NCI-H2196 treated with DMSO at 0.1 percent for 48 hours (cell line): ENCODE measurements around the gene DEFB121.
"Not testable (repeated sequence)": the region's sequence is repeated elsewhere in the genome, so short reads cannot be mapped to it uniquely, and the experiment has no call there.

Source experiments
- DNase-seq: peaks from one replicate; lab custom pipeline; 2025; ENCODE audit not compliant: unreplicated experiment; lab: John Stamatoyannopoulos, UW

The DEFB121 gene

GRCh38 chr20:31406115-31406514 is at the start of gene DEFB121:
TSS of gene DEFB121 (minus strand) at chr20:31406215. CDS start at chr20:31406152, 63 bp downstream.
- DNase-seq, result no peak

GRCh38 chr20:31454361-31454760 is 48.3 kb upstream of the DEFB121 start:
- DNase-seq, result no peak

- no peak for DNase-seq
Observed at GRCh38 chr20:31452575-31452974, 46.6 kb upstream of the DEFB121 start.

DNA sequence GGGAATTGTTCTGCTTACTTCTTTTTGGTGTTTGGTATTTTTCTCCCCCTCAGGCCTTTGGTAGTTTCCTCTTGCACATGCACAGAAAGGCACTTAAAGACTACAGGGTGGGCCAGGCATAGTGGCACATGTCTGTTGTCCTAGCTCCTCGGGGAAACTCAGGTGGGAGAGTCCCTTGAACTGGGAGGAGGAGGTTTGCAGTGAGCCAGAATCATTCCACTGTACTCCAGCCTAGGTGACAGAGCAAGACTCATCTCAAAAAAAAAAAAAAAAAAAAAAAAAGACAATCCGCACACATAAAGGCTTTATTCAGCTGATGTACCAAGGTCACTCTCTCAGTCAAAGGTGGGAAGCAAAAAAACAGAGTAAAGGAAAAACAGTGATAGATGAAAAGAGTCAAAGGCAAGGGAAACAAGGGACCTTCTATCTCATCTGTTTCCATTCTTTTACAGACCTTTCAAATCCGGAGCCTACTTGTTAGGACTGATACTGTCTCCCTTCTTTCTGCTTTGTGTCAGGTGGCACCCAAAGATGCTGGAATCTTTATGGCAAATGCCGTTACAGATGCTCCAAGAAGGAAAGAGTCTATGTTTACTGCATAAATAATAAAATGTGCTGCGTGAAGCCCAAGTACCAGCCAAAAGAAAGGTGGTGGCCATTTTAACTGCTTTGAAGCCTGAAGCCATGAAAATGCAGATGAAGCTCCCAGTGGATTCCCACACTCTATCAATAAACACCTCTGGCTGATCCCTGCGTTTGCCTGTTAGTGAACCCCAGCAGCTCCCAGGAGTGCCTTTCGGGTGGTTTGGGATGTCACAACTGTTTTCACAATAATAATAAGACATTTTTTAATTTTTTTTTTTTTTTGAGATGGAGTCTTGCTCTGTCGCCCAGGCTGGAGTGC is 43.7 kb upstream of the DEFB121 start:
- no peak for DNase-seq

DNA sequence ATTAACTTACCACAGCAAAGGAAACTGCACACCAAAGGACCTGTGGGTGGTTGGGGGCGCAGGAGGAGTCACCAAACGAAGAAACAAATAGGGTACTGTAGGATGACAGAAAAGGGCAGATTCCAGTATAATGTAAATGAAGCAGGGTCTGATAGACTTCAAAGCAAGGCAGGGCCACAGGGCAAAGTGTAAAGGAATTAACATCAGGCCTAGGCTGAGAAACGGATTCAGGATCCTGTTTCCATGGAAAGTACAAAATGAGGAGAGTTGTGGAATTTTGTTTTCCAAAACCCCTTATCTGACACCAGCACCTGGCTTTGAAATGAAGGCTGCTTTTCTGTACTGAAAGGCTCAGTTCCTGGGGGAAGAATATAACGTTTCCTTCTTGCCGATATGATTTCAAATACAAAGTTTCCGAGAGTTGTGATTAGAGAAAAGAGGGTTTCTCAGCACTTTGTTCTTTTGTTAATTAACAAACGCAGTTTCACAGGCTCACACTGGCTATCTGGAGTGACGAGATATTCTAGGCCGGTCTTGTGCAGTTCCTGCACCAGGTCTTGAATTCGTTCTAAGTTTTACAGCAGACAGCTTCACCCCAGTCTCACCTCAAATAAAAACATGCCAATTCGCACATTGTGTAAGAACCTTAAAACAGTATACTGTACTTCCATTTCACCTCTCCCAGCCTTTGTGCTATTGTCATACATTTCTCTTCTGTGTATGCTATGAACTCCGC is 40.2 kb upstream of the DEFB121 start:
- DNase-seq, result no peak

- DNase-seq, result no peak
Observed at GRCh38 chr20:31440012-31440659, 34.1 kb upstream of the DEFB121 start, which contains the start of gene DEFB123. TSS of gene DEFB123 (plus strand) at chr20:31440632. CDS start at chr20:31440699, 67 bp downstream.

DNA sequence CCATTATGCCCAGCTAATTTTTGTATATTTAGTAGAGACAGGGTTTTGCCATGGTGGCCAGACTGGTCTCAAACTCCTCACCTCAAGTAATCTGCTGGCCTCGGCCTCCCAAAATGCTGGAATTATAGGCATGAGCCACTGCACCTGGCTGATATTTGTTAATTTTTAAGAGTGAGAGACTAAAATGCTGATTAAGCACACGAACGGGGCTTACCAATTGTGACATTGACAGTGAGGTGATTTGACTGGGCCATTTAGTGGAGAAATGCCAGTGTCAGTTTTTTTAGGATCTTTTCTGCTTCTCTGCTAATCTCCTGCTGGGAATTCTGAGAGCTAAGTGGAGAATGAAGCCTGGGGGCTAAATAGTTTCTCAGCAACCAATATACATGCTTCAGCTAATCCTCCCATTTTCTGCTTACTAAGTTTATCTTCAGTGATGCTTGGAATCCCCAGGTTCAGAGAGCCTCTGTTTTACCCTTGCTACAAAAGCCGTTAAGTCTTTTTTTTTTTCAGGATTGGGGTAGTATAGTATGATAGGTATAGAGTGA is 24.6 kb upstream of the DEFB121 start:
- DNase-seq, result no peak

DNA sequence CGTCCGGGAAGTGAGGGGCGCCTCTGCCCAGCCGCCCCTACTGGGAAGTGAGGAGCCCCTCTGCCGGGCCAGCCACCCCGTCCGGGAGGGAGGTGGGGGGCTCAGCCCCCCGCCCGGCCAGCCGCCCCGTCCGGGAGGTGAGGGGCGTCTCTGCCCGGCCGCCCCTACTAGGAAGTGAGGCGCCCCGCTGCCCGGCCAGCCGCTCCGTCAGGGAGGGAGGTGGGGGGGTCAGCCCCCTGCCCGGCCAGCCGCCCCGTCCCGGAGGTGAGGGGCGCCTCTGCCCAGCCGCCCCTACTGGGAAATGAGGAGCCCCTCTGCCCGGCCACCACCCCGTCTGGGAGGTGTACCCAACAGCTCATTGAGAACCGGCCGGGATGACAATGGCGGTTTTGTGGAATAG is 21.6 kb upstream of the DEFB121 start:
- not testable (repeated sequence) for DNase-seq

DNA sequence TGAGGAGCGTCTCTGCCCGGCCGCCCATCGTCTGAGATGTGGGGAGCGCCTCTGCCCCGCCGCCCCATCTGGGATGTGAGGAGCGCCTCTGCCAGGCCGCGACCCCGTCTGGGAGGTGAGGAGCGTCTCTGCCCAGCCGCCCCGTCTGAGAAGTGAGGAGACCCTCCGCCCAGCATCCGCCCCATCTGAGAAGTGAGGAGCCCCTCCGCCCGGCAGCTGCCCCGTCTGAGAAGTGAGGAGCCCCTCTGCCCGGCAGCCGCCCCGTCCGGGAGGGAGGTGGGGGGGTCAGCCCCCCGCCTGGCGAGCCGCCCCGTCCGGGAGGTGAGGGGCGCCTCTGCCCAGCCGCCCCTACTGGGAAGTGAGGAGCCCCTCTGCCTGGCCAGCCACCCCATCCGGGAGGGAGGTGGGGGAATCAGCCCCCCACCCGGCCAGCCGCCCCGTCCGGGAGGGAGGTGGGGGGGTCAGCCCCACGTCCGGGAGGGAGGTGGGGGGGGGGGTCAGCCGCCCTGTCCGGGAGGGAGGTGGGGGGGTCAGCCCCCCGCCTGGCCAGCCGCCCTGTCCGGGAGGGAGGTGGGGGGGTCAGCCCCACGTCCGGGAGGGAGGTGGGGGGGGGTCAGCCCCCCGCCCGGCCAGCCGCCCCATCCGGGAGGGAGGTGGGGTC is 21.0 kb upstream of the DEFB121 start:
- not testable (repeated sequence) for DNase-seq

GRCh38 chr20:31425797-31426196 is 19.8 kb upstream of the DEFB121 start:
- no peak for DNase-seq

- no peak for DNase-seq
Observed at GRCh38 chr20:31418307-31418706, 12.3 kb upstream of the DEFB121 start.

- no peak for DNase-seq
Observed at GRCh38 chr20:31415653-31416052, 9.6 kb upstream of the DEFB121 start.

DNA sequence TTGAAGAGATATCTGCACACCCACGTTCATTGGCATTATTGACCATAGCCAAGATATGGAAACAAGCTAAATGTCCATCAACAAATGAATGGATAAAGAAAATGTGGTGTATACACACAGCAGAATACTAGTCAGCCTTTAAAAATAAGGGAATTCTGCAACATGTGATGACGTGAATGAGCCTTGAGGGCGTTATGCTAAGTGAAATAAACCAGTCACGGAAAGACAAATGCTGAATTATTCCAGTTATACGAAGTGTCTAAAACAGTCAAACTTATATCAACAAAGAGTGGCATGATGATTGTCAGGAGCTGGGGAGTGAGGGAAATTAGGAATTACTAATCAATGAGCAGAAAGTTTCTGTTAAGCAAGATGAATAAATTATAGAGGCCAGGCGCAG is 8.4 kb upstream of the DEFB121 start:
- no peak for DNase-seq

DNA sequence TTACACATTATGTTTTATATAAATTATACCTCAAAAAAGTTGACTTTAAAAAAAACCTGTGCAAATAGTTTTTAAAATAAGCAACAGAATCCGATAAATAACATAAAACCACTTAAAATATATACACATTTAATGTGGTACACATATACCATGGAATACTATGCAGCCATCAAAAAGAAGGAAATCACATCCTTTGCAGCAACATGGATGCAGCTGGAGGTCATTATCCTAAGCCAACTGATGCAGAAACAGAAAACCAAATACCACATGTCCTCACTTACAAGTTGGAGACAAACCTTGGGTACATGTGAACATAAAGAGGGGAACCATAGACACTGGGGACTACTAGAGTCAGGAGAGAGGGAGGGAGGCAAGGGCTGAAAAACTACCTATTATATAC is 4.0 kb upstream of the DEFB121 start:
- DNase-seq, result no peak

GRCh38 chr20:31403886-31404285 is 2.1 kb downstream of the DEFB121 start:
- no peak for DNase-seq

DNA sequence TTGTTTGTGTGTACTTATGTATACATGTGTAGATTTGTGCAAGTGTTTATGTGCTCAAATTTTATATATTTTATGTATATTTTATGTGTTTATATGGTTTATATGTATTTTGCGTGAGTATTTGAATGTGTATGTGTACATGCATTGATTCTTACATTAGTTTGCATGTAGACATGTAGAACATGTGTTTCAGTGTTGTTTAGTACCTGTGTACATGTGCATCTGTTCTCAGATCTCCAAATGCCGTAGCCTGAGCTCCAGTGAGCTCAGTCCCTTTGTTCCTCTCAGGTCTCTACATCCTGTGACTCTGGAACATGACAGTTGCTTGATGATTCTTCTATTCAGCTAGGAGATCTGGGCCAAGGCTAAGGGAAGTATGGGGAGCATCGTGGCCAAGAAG is 11.1 kb downstream of the DEFB121 start:
- DNase-seq, result no peak

- DNase-seq, result no peak
Observed at GRCh38 chr20:31392836-31393235, 13.2 kb downstream of the DEFB121 start.

DNA sequence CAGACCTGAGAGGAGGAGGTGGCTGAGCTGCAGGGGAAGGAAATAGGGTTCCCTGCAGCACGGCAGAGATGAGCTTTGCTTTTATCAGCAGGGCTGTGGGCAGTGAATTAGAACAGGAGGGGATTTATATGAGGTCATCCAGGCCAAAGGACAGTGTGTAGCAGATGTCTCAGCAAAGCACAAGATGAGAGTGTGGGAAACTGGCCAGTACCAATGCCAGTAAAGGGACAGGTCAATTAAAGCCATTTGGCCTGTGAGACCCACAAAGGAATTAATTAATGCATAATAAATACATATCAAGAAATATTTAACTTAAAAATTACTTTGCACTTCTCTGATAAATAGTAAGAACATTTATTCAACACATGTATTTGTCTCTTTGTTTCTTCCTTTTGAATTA is 15.5 kb downstream of the DEFB121 start, which contains the start of gene DEFB119:
TSS of gene DEFB119 (minus strand) at position 101 of the 400 bp plus-strand sequence. CDS start 107 bp downstream, outside the sequence.
- no peak for DNase-seq

DNA sequence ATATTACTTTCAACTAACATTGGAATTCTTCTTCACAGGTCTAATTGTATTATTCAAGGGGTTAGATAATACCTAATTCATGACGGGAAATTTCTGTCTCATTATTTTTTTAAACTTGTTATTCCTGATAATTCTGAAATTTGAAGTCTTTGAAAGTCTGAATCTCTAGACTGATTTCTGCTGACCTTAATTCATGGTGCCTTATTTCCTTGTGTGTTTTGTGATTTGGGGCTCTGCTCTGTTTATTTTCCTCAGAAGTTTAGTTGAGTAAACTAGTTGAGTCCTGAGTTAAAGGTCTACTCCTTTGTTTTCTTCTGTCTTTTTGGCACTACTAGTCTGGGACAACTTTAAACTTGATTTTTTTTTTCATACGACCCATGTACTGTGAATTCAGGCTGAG is 31.7 kb downstream of the DEFB121 start:
- DNase-seq, result no peak

GRCh38 chr20:31368301-31368700 is 37.7 kb downstream of the DEFB121 start, which contains the start of gene DEFB118:
TSS of gene DEFB118 (plus strand) at chr20:31368601. CDS start at chr20:31368651, 50 bp downstream.
- DNase-seq, result no peak
